Large intestine (tissue), 3 donors: ENCODE measurements around the gene SNRNP48. TPM values are rescaled to one million over a fixed set of nuclear protein-coding genes. Genes with fewer than 3 reads are reported as not detected.

Source experiments
- DNase-seq, 2 donors: peaks; one replicate each; pipeline versions ENCODE4 v3.0.0 to v3.0.0-alpha.2; 2013
- H3K27ac ChIP-seq: one replicate; pipeline ENCODE4 v1.5.1; 2013; ENCODE audit warnings: low read length
- H3K27me3 ChIP-seq: 2 replicates; pipeline ENCODE4 v1.6.1; 2013; ENCODE audit warnings: low read length; ENCODE audit not compliant: control insufficient read depth, insufficient read depth
- H3K36me3 ChIP-seq: 2 replicates; pipeline ENCODE4 v1.6.1; 2013; ENCODE audit warnings: low read length; ENCODE audit not compliant: control insufficient read depth, insufficient read depth
- H3K4me1 ChIP-seq: one replicate; pipeline ENCODE4 v1.6.1; 2013; ENCODE audit warnings: low read length; ENCODE audit not compliant: control insufficient read depth, insufficient read depth
- H3K4me3 ChIP-seq: one replicate; pipeline ENCODE4 v1.5.1; 2013; ENCODE audit warnings: low read length
- H3K9me3 ChIP-seq: one replicate; pipeline ENCODE4 v1.6.1; 2013; ENCODE audit warnings: mild to moderate bottlenecking, low read depth, low read length, moderate library complexity; ENCODE audit not compliant: control insufficient read depth
- WGBS: methylation state at CpG from one replicate; pipeline ENCODE4 v1.1.5; 2013; ENCODE audit warnings: low lambda C conversion rate; ENCODE audit not compliant: insufficient coverage; 5-methylcytosine and 5-hydroxymethylcytosine counted together
- polyA plus RNA-seq: library from polyadenylated mRNA; unstranded; fragments of 120-200 nt; gene quantifications from one replicate; pipeline ENCODE4 v1.2.1, GENCODE V29; 2013

Gene SNRNP48
- polyA plus RNA-seq, 1 donor = 18.6 TPM

- 60% methylated on average over 1 of the region's 4 CpGs for WGBS
- Histone ChIP-seq H3K36me3 (peaks cover 53% of the 10 kb centered on the region), H3K4me3 (no peak overlapping the region), H3K27ac (peak overlapping the region; percentile 70), H3K9me3 (no peaks in the 10 kb centered on the region), H3K27me3 (no peaks in the 10 kb centered on the region), H3K4me1 (peaks cover 19% of the 10 kb centered on the region)
- peak; percentile 29 to 69 for DNase-seq
Observed at GRCh38 chr6:7558781-7559180, 31.2 kb upstream of the SNRNP48 start.

DNA sequence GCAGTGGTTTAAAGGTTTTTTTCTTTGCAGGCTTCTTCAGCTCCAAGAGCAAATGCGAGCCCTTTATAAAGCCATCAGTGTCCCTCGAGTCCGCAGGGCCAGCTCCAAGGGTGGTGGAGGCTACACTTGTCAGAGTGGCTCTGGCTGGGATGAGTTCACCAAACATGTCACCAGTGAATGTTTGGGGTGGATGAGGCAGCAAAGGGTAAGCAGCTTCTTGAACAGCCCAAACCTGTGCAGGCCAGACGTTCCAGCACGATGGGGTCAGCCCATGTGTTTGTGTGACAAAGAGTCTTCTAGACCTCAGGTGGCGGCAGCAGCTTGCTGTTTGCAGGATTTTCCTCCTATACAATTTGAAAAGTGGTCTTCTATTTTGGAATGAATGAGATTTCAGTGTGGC, 30.8 kb upstream of the SNRNP48 start:
- Histone ChIP-seq H3K4me1 (peaks cover 18% of the 10 kb centered on the region), H3K4me3 (no peak overlapping the region), H3K9me3 (no peaks in the 10 kb centered on the region), H3K36me3 (peaks cover 57% of the 10 kb centered on the region), H3K27me3 (no peaks in the 10 kb centered on the region), H3K27ac (peak overlapping the region; percentile 70)
- no CpG with 5 or more reads among the region's 6 CpGs for WGBS
- DNase-seq = no peak

DNA sequence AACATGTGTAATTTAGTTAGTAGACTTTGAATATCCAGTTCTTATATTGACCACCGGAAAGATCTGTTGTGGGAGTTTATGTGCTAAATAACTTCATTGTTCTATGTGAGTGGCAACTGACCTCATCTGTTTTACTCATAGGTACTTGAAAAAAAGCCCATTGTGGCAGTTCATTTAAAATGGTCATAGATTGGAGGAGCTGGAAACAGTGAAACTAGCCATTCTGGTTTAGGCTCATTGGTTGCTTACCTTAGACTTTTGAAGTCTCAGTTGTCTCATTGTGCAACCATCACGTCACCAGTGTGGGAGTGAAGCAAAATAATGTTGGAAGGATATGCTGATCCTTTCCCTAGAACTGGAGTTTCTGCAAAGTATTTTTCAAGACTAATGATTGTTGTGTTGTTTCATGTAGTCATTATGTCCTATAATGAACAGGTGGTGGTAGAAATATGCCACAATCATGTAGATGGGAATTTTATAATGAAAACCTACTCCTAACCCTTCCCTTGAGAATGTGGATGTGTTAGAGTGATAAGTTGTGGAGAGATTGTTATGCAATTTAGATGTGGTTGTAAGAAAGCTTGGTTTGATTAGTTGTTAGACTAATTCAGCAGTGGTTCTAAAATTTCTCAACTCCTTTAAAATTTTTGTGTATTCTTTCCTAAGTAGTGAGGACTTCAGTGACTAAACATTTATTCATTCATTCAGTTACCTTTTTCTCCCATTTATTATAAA, 30.2 kb upstream of the SNRNP48 start:
- WGBS = 29% methylated on average over 2 of the region's 2 CpGs
- Histone ChIP-seq H3K27me3 (no peaks in the 10 kb centered on the region), H3K9me3 (no peaks in the 10 kb centered on the region), H3K4me3 (no peak overlapping the region), H3K36me3 (peaks cover 60% of the 10 kb centered on the region), H3K27ac (peak overlapping the region; percentile 70), H3K4me1 (peaks cover 18% of the 10 kb centered on the region)
- peak; percentile 28 to 54 for DNase-seq

DNA sequence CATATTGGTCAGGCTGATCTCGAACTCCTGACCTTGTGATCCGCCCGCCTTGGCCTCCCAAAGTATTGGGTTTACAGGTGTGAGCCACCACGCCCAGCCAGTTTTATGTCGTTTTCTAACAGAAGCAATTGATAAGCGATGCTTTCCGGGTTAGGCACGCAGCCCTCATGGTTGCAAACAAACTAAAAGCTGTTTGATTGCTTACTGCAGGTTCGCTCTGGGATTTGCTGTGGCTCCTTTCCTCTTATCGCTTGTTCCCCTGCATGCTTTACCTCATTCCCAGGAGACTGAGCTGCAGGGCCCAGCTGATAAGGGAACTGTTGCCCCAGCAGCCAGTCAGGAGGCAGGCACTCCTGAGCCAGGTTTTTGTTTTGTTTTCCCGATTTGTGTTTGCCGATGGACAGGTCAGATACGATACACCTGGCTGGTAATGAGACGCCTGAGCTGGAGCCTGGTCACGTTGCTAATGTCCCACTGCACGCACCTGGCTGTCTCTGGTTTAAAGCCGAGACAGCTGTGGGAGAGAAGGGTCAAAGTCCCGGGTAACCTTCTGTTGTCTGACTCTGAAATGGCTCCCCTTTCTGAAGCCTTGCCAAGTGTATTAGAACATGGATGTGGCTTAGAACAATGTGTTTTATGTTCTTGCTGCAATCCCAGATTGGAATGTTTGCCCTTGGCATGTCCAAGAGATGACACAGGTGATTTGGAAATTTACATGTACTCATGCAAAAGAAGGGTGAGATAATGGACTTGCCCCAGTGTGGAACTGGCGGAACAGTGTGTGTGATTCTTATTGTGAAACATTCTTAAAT, 28.6 kb upstream of the SNRNP48 start:
- H3K4me3 ChIP-seq = no peak overlapping the region
- H3K36me3 ChIP-seq = peaks cover 66% of the 10 kb centered on the region
- peak overlapping the region; percentile 70 for H3K27ac ChIP-seq
- WGBS = 59% methylated on average over 4 of the region's 19 CpGs
- no peaks in the 10 kb centered on the region for H3K27me3 ChIP-seq
- peak; percentile 93 to 98 for DNase-seq
- no peaks in the 10 kb centered on the region for H3K9me3 ChIP-seq
- peaks cover 18% of the 10 kb centered on the region for H3K4me1 ChIP-seq

DNA sequence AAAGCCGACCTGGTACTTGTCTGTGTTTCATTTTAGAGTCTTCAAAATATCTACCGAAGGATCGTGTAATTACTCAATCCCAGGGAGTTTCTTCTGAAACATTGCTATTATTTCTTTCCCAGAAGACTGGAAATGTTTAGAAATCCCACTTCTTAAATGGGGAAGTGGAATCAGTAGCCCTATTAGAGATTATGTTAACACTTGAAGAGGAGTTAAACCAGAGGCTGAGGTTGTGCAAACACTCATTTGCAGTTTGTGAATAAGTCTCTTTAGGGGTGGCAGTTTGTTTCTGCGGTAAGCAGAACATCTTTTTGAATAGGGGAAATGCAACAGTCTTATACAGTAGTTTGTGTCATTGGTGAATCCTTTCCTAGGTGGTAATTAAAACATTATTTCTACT, 27.2 kb upstream of the SNRNP48 start:
- H3K4me3 ChIP-seq = no peak overlapping the region
- peaks cover 72% of the 10 kb centered on the region for H3K36me3 ChIP-seq
- H3K27me3 ChIP-seq = no peaks in the 10 kb centered on the region
- H3K4me1 ChIP-seq = peaks cover 18% of the 10 kb centered on the region
- no peak for DNase-seq
- whole genome bisulfite sequencing = no CpG with 5 or more reads among the region's 4 CpGs
- H3K27ac ChIP-seq = no peak overlapping the region
- no peaks in the 10 kb centered on the region for H3K9me3 ChIP-seq

- no peak for DNase-seq
- Histone ChIP-seq H3K9me3 (no peaks in the 10 kb centered on the region), H3K27me3 (no peaks in the 10 kb centered on the region), H3K27ac (no peak overlapping the region), H3K4me1 (no peaks in the 10 kb centered on the region), H3K36me3 (peaks cover 79% of the 10 kb centered on the region), H3K4me3 (no peak overlapping the region)
- WGBS = 80% methylated on average over 1 of the region's 2 CpGs
Observed at GRCh38 chr6:7566107-7566506, 23.9 kb upstream of the SNRNP48 start.

GRCh38 chr6:7566617-7567173, 23.3 kb upstream of the SNRNP48 start:
- Histone ChIP-seq H3K36me3 (peaks cover 85% of the 10 kb centered on the region), H3K4me1 (no peaks in the 10 kb centered on the region), H3K9me3 (no peaks in the 10 kb centered on the region), H3K27ac (no peak overlapping the region), H3K27me3 (no peaks in the 10 kb centered on the region), H3K4me3 (no peak overlapping the region)
- DNase-seq = no peak
- WGBS = 100% methylated on average over 1 of the region's 4 CpGs

DNA sequence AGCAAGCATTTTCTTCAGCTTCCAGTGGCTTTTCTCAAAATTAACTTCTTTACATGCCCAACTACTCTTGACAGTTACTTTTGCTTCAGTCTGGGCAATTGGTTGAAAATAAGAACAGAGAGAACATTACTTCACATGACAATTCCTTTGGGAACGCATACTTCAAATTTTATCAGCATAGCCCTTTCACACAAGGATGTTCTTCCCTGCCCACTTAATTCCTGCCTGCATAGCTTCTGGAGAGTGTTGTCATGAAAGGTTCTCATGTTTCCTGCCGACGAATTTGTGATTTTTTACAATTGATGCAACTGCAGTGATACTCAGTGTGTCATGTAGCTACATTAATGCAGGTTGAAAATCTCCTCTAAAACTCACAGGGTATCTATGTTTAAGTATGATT, 22.0 kb upstream of the SNRNP48 start:
- no CpG with 5 or more reads among the region's 3 CpGs for WGBS
- H3K36me3 ChIP-seq = peaks cover 89% of the 10 kb centered on the region
- H3K9me3 ChIP-seq = no peaks in the 10 kb centered on the region
- H3K27me3 ChIP-seq = no peaks in the 10 kb centered on the region
- no peak overlapping the region for H3K4me3 ChIP-seq
- no peaks in the 10 kb centered on the region for H3K4me1 ChIP-seq
- no peak overlapping the region for H3K27ac ChIP-seq
- no peak for DNase-seq

DNA sequence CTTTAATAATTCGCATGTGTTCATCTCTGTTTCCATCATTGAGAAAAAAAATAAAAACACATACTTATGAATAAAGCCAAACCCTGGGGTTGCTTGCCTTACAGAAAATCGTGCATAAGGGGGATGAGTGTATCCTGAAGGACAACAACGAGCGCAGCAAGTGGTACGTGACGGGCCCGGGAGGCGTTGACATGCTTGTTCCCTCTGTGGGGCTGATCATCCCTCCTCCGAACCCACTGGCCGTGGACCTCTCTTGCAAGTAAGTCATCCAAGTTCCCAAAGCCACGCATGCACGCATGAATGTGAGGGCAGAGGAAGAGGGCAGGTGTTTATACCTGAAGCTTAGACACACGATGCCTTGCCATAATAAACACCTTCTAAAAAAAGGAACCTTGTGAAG, 20.9 kb upstream of the SNRNP48 start:
- DNase-seq = no peak
- Histone ChIP-seq H3K27ac (no peak overlapping the region), H3K36me3 (peaks cover 81% of the 10 kb centered on the region), H3K4me1 (no peaks in the 10 kb centered on the region), H3K27me3 (no peaks in the 10 kb centered on the region), H3K4me3 (no peak overlapping the region), H3K9me3 (no peaks in the 10 kb centered on the region)
- WGBS = 100% methylated on average over 2 of the region's 13 CpGs

DNA sequence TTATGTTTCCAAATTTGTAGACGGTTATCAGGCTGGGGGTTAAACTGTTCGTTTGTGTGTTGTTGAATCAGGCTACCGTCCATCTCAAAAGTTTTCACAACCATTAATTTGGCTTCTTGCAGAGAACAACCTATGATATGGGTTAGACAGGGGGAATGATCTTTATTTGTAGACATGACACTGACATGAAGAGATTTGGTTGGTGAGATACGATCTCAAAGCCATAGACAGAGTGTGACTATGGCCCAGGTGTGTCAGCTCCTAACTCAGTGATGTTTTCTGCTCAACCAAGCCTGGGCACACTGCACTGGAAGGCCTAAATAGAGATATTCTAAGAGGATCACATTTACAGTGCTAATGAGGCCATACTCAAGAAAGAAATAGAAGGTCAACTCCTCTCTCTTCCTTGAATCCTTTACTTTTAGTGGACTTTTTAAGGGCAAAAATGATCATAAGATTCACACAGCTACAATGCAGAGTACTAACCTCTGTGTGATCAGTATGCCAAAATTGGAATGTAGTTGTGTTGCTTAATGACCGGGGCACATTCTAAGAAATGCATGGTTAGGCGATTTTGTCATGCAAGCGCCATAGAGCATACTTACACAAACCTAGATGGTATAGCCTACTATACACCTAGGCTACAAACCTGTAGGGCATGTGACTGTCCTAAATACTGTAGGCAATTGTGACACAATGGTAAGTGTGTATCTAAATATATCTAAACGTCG, 17.6 kb upstream of the SNRNP48 start:
- no peak for DNase-seq
- H3K27ac ChIP-seq = no peak overlapping the region
- H3K9me3 ChIP-seq = no peaks in the 10 kb centered on the region
- 100% methylated on average over 1 of the region's 9 CpGs for WGBS
- H3K4me3 ChIP-seq = no peak overlapping the region
- no peaks in the 10 kb centered on the region for H3K27me3 ChIP-seq
- peaks cover 78% of the 10 kb centered on the region for H3K36me3 ChIP-seq
- no peaks in the 10 kb centered on the region for H3K4me1 ChIP-seq
